GM19025 (cell line): ENCODE data around the gene WNT7A.

Experiments used
- ATAC-seq: cut with Tn5 transposase; IDR thresholded peaks from one replicate; pipeline ENCODE4 v1.9.1; 2021; ENCODE audit warnings: mild to moderate bottlenecking, low read depth, moderate library complexity; ENCODE audit not compliant: unreplicated experiment

WNT7A gene

DNA sequence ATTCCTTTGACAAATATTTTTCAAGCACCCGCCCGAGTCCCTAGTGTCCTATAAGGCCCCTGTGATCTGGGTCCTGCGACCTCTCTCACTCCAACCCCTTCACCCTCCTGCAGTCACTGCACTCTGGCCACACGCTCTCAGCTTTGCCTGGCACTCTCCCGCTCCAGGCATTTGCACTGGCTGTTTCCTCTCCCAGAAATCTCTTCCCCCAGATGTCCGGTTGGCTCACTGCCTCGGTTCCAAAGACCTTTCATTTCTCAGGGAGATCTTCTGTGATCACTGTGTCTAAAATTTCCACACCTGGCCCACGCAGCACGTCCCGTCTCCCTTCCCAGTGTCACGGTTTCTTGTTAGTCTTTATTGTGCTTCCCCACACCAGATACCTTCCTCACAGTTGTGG, 97.4 kb downstream of the WNT7A start:
- ATAC-seq = no peak

- no peak for ATAC-seq
Observed at GRCh38 chr3:13781417-13781816, 98.5 kb downstream of the WNT7A start.

DNA sequence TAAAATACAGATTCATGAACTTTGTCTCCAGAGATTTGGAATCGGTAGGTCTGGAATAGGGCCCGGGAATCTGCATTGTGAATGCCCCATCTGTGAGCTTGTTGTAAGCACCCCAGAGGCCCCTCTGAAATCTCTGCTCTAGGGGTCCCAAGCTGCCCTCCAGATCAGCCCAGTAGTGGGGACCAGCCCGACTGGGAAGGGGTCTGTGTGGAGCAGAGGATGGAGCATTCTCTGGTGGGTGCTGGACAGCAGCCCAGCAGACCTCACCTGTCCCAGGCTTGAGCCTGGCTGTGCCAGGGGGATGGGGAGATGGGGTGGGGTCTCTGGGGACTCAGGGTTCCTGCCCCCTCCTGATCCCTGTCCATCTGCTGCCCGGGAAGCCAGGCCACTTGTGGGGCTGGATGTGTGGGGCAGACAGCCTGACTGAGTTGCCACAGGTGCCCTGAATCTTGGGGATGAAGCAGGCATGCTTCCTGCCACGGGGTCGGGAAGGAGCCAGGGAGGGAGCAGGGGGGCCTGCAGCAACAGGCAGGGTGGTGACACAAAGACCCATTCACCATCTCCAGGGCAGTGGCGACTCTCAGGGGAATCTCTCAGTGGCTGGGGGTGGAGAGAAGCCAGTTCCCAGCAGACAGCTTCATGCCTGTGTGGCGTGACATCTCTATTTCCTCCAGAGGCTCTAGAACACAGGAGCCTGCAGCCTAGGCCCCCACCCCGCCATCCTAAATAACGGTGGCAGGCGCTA, 99.3 kb downstream of the WNT7A start:
- ATAC-seq = no peak

DNA sequence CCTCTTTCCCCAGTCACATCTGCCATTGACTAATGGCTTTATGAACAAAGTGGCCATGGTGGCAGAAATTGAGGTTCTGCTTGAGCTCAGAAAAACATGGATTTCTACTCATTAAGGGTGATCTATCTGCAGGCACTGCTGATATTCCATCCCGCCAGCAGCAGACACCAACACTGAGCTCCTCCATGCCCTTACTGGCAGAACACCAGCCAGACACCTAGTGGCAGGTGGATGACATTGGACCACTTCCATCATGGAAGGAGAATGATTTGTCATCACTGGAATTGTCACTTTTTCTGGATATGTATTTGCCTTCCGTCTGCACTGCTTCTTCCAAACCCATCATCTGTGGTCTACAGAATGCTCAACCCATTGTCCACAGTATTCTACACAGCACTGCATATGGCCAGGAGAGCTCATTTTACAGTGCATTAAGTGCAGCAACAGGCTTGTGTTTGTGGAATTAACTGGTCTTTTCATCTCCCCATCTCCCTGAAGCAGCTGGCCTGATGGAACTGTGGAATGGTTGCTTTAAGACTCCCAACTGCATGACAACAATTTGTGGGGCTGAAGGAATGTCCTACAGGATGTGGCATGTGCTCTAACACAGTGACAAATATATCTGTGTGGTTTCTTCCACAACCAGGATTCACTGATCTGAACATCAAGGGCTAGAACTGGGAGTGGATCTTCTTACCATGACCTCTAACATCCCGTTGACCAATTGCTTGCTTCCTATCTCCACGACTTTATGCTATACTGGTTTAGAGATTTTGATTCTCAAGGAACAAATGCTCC, 103.4 kb downstream of the WNT7A start:
- no peak for ATAC-seq

GRCh38 chr3:13772885-13773745, 106.8 kb downstream of the WNT7A start:
- no peak for ATAC-seq

DNA sequence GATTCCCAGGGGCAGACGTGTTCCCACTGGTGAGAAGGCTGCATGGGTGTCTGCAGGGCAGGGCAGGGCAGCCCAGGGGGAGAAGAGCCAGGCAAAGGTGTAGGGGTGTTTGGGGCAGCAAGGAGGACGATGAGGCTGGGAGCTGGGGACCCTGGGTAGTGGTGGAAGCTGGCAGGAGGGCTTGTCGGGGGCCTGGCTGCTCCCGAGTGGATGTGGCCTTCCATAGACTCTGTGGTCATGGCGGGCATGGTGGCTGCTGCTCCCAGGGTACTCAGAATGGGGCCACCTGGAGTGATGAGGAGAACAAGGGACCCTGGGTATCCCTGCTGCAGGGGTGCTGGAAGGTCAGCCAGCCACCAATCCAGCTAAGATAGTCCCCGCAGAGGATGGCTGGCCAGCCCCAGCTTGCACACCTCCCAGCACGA, 107.5 kb downstream of the WNT7A start:
- no peak for ATAC-seq

GRCh38 chr3:13771496-13771895, 108.4 kb downstream of the WNT7A start:
- no peak for ATAC-seq

DNA sequence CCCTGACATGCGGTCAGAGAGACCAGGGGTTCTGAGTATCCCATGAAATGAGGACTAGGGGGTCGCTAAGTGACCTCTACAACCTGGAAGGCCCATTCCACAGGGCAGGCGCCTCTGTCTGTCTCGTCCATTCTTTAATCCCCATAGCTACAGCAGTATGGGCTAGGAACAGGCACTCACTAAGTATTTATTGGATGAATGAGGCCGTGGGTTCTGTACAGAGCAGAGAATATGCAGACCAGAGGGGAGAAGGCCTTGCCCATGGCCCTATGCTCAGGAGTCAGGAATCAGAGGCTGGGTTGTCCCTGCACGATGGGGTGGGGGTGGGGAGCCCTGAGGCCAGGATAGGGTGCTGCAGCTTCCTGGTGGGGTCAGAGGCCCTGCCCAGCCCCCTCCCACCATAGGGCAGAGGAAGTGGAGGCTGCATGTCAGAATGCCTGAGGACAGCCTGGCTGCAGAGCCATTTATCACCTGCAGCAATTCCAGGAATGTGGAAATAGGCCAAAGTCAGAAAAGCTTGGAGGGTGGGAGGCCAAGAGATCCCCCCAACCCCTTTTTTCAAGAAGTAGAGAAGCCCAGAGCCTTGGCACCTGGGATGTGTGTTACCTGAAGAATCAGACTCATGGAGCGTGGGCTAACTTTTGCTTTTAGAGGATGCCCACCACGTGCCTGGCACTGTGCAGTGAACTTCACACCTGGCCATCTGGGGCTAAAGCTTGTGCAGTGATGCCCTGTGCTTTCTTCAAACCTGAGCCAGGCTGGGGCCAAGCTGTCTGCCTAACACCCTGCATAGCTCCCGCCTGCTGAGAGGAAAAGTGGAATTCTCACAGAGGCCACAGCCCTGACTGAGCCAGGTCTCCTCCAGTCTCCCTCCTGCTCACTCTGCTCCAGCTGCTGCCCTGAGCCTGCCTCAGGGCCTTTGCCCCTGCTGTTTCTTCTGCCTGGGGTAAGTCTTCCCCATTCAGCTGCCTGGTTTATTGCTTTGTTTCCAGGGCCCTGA, 109.4 kb downstream of the WNT7A start:
- no peak for ATAC-seq

DNA sequence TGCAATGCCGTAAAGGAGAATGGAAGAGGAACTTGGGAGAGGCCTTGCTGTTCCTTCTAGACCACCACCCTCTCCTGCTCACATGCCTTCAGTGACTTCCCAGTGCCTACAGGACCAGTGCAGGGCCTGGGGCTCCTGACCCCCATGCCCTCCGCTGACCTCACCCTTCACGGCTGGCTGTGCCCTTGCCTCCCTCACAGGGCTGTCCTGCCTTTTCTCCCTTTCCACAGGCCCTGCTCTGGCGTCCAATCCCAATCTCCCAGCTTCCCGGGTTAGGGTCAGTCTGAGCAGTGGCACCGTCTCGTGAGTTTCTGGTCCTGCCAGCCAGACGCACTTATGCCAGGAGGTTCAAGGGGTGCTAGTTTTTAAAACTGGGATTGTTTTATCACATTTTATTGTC, 110.4 kb downstream of the WNT7A start:
- ATAC-seq = no peak

DNA sequence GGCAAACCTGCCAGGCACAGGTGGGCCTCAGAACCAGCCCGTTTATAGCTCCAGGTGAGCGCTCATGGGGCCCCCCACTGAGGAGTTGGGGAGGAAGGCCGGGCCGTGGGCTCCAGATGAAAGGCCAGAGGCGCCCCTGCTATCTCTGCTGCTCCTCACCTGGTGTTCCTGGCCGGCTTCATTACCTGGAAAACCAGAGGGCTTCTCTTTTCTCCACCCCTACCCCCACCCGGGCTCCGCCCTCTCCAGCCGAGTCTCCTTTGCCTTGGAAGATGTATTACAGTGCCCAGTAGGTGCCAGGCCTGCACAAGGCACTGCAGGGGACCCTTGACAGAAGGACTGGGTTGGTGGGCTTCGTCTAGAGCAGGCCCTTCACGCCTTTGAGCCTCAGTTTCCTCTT, 111.4 kb downstream of the WNT7A start:
- ATAC-seq = no peak

- no peak for ATAC-seq
Observed at GRCh38 chr3:13767896-13768295, 112.0 kb downstream of the WNT7A start.

DNA sequence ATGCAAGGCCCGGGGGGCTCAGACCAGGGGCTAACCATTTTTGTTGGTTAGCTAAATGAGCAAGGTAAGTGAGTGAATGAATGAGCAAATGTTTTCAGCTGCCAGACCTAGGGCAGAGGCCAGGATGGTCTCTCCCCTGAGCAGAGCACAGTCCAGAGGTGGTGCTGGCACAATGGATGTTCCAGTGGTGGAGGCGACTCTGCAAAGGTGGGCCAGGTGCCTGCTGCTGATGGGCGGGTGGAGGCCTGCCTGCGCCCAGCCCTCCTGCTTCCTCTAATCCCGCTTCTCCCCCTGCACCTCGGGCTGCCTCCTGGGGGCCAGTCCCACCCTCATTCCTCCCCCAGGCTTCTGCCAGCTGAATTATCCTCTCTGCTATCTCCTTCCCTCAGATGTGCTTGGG, 112.8 kb downstream of the WNT7A start:
- no peak for ATAC-seq
